ENCODE data around the gene IRS2.

IRS2 gene

GRCh38 chr13:109748677-109749076, 37.7 kb downstream of the IRS2 start:
- no peaks in the 10 kb centered on the region for H3K36me3 ChIP-seq (ENCODE audit: insufficient read depth)
- no peak overlapping the region for H2AFZ ChIP-seq (ENCODE audit: low read depth)
- H4K20me1 ChIP-seq (ENCODE audit: insufficient read depth), result no peaks in the 10 kb centered on the region
- H3K27ac ChIP-seq, result no peak overlapping the region
- H3K4me3 ChIP-seq (IDR thresholded peaks at IDR 0.05; ENCODE audit: insufficient read depth, low read depth, low read length), result no peak overlapping the region
- H3K79me2 ChIP-seq (ENCODE audit: insufficient read depth, low read depth), result no peaks in the 10 kb centered on the region
- H3K27me3 ChIP-seq (ENCODE audit: insufficient read depth, low read depth), result no peaks in the 10 kb centered on the region
- no peak for TF ChIP-seq CTCF (conservative IDR thresholded peaks at IDR 0.05; ENCODE audit: low read depth, low read length)
- H3K4me2 ChIP-seq, result no peak overlapping the region
- H3K4me1 ChIP-seq (ENCODE audit: low read depth, poor library complexity, severe bottlenecking), result no peaks in the 10 kb centered on the region
- no peak overlapping the region for H3K9ac ChIP-seq

GRCh38 chr13:109747524-109747923, 38.9 kb downstream of the IRS2 start:
- Histone ChIP-seq H3K9ac (no peak overlapping the region), H3K4me3 (IDR thresholded peaks at IDR 0.05; ENCODE audit: insufficient read depth, low read depth, low read length) (no peak overlapping the region), H3K4me2 (no peak overlapping the region), H3K36me3 (ENCODE audit: insufficient read depth) (no peaks in the 10 kb centered on the region), H3K4me1 (ENCODE audit: low read depth, poor library complexity, severe bottlenecking) (no peaks in the 10 kb centered on the region), H4K20me1 (ENCODE audit: insufficient read depth) (no peaks in the 10 kb centered on the region), H2AFZ (ENCODE audit: low read depth) (no peak overlapping the region), H3K27me3 (ENCODE audit: insufficient read depth, low read depth) (no peaks in the 10 kb centered on the region), H3K27ac (no peak overlapping the region), H3K79me2 (ENCODE audit: insufficient read depth, low read depth) (no peaks in the 10 kb centered on the region)
- no peak for TF ChIP-seq CTCF (conservative IDR thresholded peaks at IDR 0.05; ENCODE audit: low read depth, low read length)

- Histone ChIP-seq H3K9ac (no peak overlapping the region), H3K27ac (no peak overlapping the region), H3K4me2 (no peak overlapping the region), H3K4me1 (ENCODE audit: low read depth, poor library complexity, severe bottlenecking) (no peaks in the 10 kb centered on the region), H3K79me2 (ENCODE audit: insufficient read depth, low read depth) (no peaks in the 10 kb centered on the region), H3K4me3 (IDR thresholded peaks at IDR 0.05; ENCODE audit: insufficient read depth, low read depth, low read length) (no peak overlapping the region), H2AFZ (ENCODE audit: low read depth) (no peak overlapping the region), H4K20me1 (ENCODE audit: insufficient read depth) (no peaks in the 10 kb centered on the region), H3K27me3 (ENCODE audit: insufficient read depth, low read depth) (no peaks in the 10 kb centered on the region), H3K36me3 (ENCODE audit: insufficient read depth) (no peaks in the 10 kb centered on the region)
- TF ChIP-seq CTCF (conservative IDR thresholded peaks at IDR 0.05; ENCODE audit: low read depth, low read length), result no peak
Observed at GRCh38 chr13:109746364-109746763, 40.0 kb downstream of the IRS2 start.

- H2AFZ ChIP-seq (ENCODE audit: low read depth), result no peak overlapping the region
- no peaks in the 10 kb centered on the region for H3K27me3 ChIP-seq (ENCODE audit: insufficient read depth, low read depth)
- H3K79me2 ChIP-seq (ENCODE audit: insufficient read depth, low read depth), result no peaks in the 10 kb centered on the region
- no peak overlapping the region for H3K9ac ChIP-seq
- H3K36me3 ChIP-seq (ENCODE audit: insufficient read depth), result no peaks in the 10 kb centered on the region
- H3K4me1 ChIP-seq (ENCODE audit: low read depth, poor library complexity, severe bottlenecking), result no peaks in the 10 kb centered on the region
- H3K4me2 ChIP-seq, result no peak overlapping the region
- no peaks in the 10 kb centered on the region for H4K20me1 ChIP-seq (ENCODE audit: insufficient read depth)
- no peak for TF ChIP-seq CTCF (conservative IDR thresholded peaks at IDR 0.05; ENCODE audit: low read depth, low read length)
- no peak overlapping the region for H3K4me3 ChIP-seq (IDR thresholded peaks at IDR 0.05; ENCODE audit: insufficient read depth, low read depth, low read length)
- no peak overlapping the region for H3K27ac ChIP-seq
Observed at GRCh38 chr13:109745702-109746101, 40.7 kb downstream of the IRS2 start.

- no peaks in the 10 kb centered on the region for H3K79me2 ChIP-seq (ENCODE audit: insufficient read depth, low read depth)
- TF ChIP-seq CTCF (conservative IDR thresholded peaks at IDR 0.05; ENCODE audit: low read depth, low read length), result no peak
- no peak overlapping the region for H3K27ac ChIP-seq
- H3K36me3 ChIP-seq (ENCODE audit: insufficient read depth), result no peaks in the 10 kb centered on the region
- H3K4me2 ChIP-seq, result no peak overlapping the region
- no peak overlapping the region for H3K9ac ChIP-seq
- H3K4me3 ChIP-seq (IDR thresholded peaks at IDR 0.05; ENCODE audit: insufficient read depth, low read depth, low read length), result no peak overlapping the region
- no peaks in the 10 kb centered on the region for H4K20me1 ChIP-seq (ENCODE audit: insufficient read depth)
- H2AFZ ChIP-seq (ENCODE audit: low read depth), result no peak overlapping the region
- no peaks in the 10 kb centered on the region for H3K27me3 ChIP-seq (ENCODE audit: insufficient read depth, low read depth)
- H3K4me1 ChIP-seq (ENCODE audit: low read depth, poor library complexity, severe bottlenecking), result no peaks in the 10 kb centered on the region
Observed at GRCh38 chr13:109745060-109745459, 41.3 kb downstream of the IRS2 start.

Measured in KMS-11 (cell line).